ENCODE data around the gene TLR7. TPM values are rescaled to one million over a fixed set of nuclear protein-coding genes. Genes with fewer than 3 reads are reported as not detected.

Gene TLR7
- total RNA-seq, 1 donor: under 0.01 TPM

- no peaks in the 10 kb centered on the region for H3K79me2 ChIP-seq (ENCODE audit: insufficient read depth, low read length)
- no peaks in the 10 kb centered on the region for H3K9me3 ChIP-seq (ENCODE audit: low read depth, low read length)
- no peak overlapping the region for H3K4me3 ChIP-seq (ENCODE audit: insufficient read depth, low read length)
- H4K20me1 ChIP-seq (ENCODE audit: insufficient read depth, low read length): no peaks in the 10 kb centered on the region
- no peaks in the 10 kb centered on the region for H3K4me1 ChIP-seq (ENCODE audit: insufficient read depth, low read length)
- H3K4me2 ChIP-seq (ENCODE audit: insufficient read depth, low read length): no peak overlapping the region
- H3K27ac ChIP-seq (ENCODE audit: low read depth, low read length): no peak overlapping the region
- H3K36me3 ChIP-seq (ENCODE audit: insufficient read depth, low read length): no peaks in the 10 kb centered on the region
- no peaks in the 10 kb centered on the region for H3K27me3 ChIP-seq (ENCODE audit: insufficient read depth, low read length)
- TF ChIP-seq CTCF (IDR thresholded peaks at IDR 0.05; ENCODE audit: extremely low read depth, low read depth, low read length): no peak
- no peak overlapping the region for H2AFZ ChIP-seq (ENCODE audit: low read length)
- DNase-seq (ENCODE audit: insufficient read length, low spot score, missing footprints): no peak
Measured at GRCh38 chrX:12920990-12921389, 54.1 kb downstream of the TLR7 start.

- Histone ChIP-seq H4K20me1 (ENCODE audit: insufficient read depth, low read length) (no peaks in the 10 kb centered on the region), H2AFZ (ENCODE audit: low read length) (no peak overlapping the region), H3K4me3 (ENCODE audit: insufficient read depth, low read length) (no peak overlapping the region), H3K9me3 (ENCODE audit: low read depth, low read length) (no peaks in the 10 kb centered on the region), H3K79me2 (ENCODE audit: insufficient read depth, low read length) (no peaks in the 10 kb centered on the region), H3K4me2 (ENCODE audit: insufficient read depth, low read length) (no peak overlapping the region), H3K27me3 (ENCODE audit: insufficient read depth, low read length) (no peaks in the 10 kb centered on the region), H3K36me3 (ENCODE audit: insufficient read depth, low read length) (no peaks in the 10 kb centered on the region), H3K27ac (ENCODE audit: low read depth, low read length) (peak overlapping the region; percentile 46), H3K4me1 (ENCODE audit: insufficient read depth, low read length) (no peaks in the 10 kb centered on the region)
- TF ChIP-seq CTCF (IDR thresholded peaks at IDR 0.05; ENCODE audit: extremely low read depth, low read depth, low read length): no peak
- no peak for DNase-seq (ENCODE audit: insufficient read length, low spot score, missing footprints)
Measured at GRCh38 chrX:12921886-12922598, 55.2 kb downstream of the TLR7 start.

GRCh38 chrX:12922599-12922919 is 55.7 kb downstream of the TLR7 start:
- no peak for DNase-seq (ENCODE audit: insufficient read length, low spot score, missing footprints)
- Histone ChIP-seq H3K4me1 (ENCODE audit: insufficient read depth, low read length) (no peaks in the 10 kb centered on the region), H3K36me3 (ENCODE audit: insufficient read depth, low read length) (no peaks in the 10 kb centered on the region), H3K4me2 (ENCODE audit: insufficient read depth, low read length) (no peak overlapping the region), H3K9me3 (ENCODE audit: low read depth, low read length) (no peaks in the 10 kb centered on the region), H3K27me3 (ENCODE audit: insufficient read depth, low read length) (no peaks in the 10 kb centered on the region), H3K4me3 (ENCODE audit: insufficient read depth, low read length) (no peak overlapping the region), H3K27ac (ENCODE audit: low read depth, low read length) (peak overlapping the region; percentile 46), H2AFZ (ENCODE audit: low read length) (no peak overlapping the region), H4K20me1 (ENCODE audit: insufficient read depth, low read length) (no peaks in the 10 kb centered on the region), H3K79me2 (ENCODE audit: insufficient read depth, low read length) (no peaks in the 10 kb centered on the region)
- TF ChIP-seq CTCF (IDR thresholded peaks at IDR 0.05; ENCODE audit: extremely low read depth, low read depth, low read length): no peak

- no peaks in the 10 kb centered on the region for H3K36me3 ChIP-seq (ENCODE audit: insufficient read depth, low read length)
- no peak overlapping the region for H3K4me3 ChIP-seq (ENCODE audit: insufficient read depth, low read length)
- no peaks in the 10 kb centered on the region for H3K9me3 ChIP-seq (ENCODE audit: low read depth, low read length)
- TF ChIP-seq CTCF (IDR thresholded peaks at IDR 0.05; ENCODE audit: extremely low read depth, low read depth, low read length): no peak
- no peaks in the 10 kb centered on the region for H3K27me3 ChIP-seq (ENCODE audit: insufficient read depth, low read length)
- H3K79me2 ChIP-seq (ENCODE audit: insufficient read depth, low read length): no peaks in the 10 kb centered on the region
- no peak overlapping the region for H3K4me2 ChIP-seq (ENCODE audit: insufficient read depth, low read length)
- H4K20me1 ChIP-seq (ENCODE audit: insufficient read depth, low read length): no peaks in the 10 kb centered on the region
- H3K27ac ChIP-seq (ENCODE audit: low read depth, low read length): no peak overlapping the region
- H2AFZ ChIP-seq (ENCODE audit: low read length): no peak overlapping the region
- DNase-seq (ENCODE audit: insufficient read length, low spot score, missing footprints): peak; percentile 71
- no peaks in the 10 kb centered on the region for H3K4me1 ChIP-seq (ENCODE audit: insufficient read depth, low read length)
Measured at GRCh38 chrX:12929701-12930100, 62.8 kb downstream of the TLR7 start.
